ENCODE data around the gene POLR2H.

The POLR2H gene

GRCh38 chr3:184371570-184372018 lies 10.1 kb downstream of the POLR2H start:
- DNase-seq (ENCODE audit: low spot score) = peak; percentile 82

GRCh38 chr3:184372296-184372821 lies 10.8 kb downstream of the POLR2H start:
- peak; percentile 51 for DNase-seq (ENCODE audit: low spot score)

- no peak for DNase-seq (ENCODE audit: low spot score)
Observed at GRCh38 chr3:184372911-184373310, 11.4 kb downstream of the POLR2H start.

- DNase-seq (ENCODE audit: low spot score) = no peak
Observed at GRCh38 chr3:184373422-184373821, 11.9 kb downstream of the POLR2H start.

- peak; percentile 54 for DNase-seq (ENCODE audit: low spot score)
Observed at GRCh38 chr3:184375747-184376461, 14.4 kb downstream of the POLR2H start.

GRCh38 chr3:184377374-184377773 lies 15.9 kb downstream of the POLR2H start:
- DNase-seq (ENCODE audit: low spot score) = no peak

- no peak for DNase-seq (ENCODE audit: low spot score)
Observed at GRCh38 chr3:184377882-184378445, 16.5 kb downstream of the POLR2H start, which contains the start of gene THPO. Gene THPO, minus strand, starts transcription at chr3:184378207. Its CDS starts 1,948 bp downstream, at chr3:184376259.

GRCh38 chr3:184378651-184379357 lies 17.3 kb downstream of the POLR2H start:
- DNase-seq (ENCODE audit: low spot score) = no peak

GRCh38 chr3:184379358-184380184 lies 18.1 kb downstream of the POLR2H start, which contains the start of gene CHRD:
Gene CHRD, plus strand, starts transcription at chr3:184380054. Its CDS starts 265 bp downstream, at chr3:184380319.
- no peak for DNase-seq (ENCODE audit: low spot score)

GRCh38 chr3:184380185-184380626 lies 18.7 kb downstream of the POLR2H start:
- peak; percentile 88 for DNase-seq (ENCODE audit: low spot score)

GRCh38 chr3:184380627-184381260 lies 19.2 kb downstream of the POLR2H start:
- DNase-seq (ENCODE audit: low spot score) = no peak

- DNase-seq (ENCODE audit: low spot score) = no peak
Observed at GRCh38 chr3:184381261-184382224, 20.0 kb downstream of the POLR2H start.

GRCh38 chr3:184382326-184383032 lies 21.0 kb downstream of the POLR2H start:
- DNase-seq (ENCODE audit: low spot score) = no peak

GRCh38 chr3:184383033-184383740 lies 21.7 kb downstream of the POLR2H start:
- no peak for DNase-seq (ENCODE audit: low spot score)

GRCh38 chr3:184384342-184384741 lies 22.8 kb downstream of the POLR2H start:
- DNase-seq (ENCODE audit: low spot score) = no peak

- no peak for DNase-seq (ENCODE audit: low spot score)
Observed at GRCh38 chr3:184384856-184385422, 23.4 kb downstream of the POLR2H start.

- DNase-seq (ENCODE audit: low spot score) = no peak
Observed at GRCh38 chr3:184386047-184386806, 24.7 kb downstream of the POLR2H start.
